HFF-Myc (cell line): ENCODE measurements around the gene TRMT6.

Source experiments
- DNase-seq: peaks from one replicate; pipeline ENCODE4 v3.0.0-alpha.2; 2011; ENCODE audit warnings: low read depth; ENCODE audit errors: extremely low read depth
- H3K4me3 ChIP-seq: replicated peaks from 2 replicates; pipeline ENCODE4 v1.5.1; 2011; ENCODE audit warnings: low read depth, mild to moderate bottlenecking, control low read depth, low read length
- TF ChIP-seq, protein P1 (sequence below): IDR thresholded peaks from 2 replicates; pipeline ENCODE4 v1.5.1; 2012; ENCODE audit warnings: mild to moderate bottlenecking, low read depth, low read length, control low read depth; ENCODE audit errors: missing control alignments

TRMT6 gene

DNA sequence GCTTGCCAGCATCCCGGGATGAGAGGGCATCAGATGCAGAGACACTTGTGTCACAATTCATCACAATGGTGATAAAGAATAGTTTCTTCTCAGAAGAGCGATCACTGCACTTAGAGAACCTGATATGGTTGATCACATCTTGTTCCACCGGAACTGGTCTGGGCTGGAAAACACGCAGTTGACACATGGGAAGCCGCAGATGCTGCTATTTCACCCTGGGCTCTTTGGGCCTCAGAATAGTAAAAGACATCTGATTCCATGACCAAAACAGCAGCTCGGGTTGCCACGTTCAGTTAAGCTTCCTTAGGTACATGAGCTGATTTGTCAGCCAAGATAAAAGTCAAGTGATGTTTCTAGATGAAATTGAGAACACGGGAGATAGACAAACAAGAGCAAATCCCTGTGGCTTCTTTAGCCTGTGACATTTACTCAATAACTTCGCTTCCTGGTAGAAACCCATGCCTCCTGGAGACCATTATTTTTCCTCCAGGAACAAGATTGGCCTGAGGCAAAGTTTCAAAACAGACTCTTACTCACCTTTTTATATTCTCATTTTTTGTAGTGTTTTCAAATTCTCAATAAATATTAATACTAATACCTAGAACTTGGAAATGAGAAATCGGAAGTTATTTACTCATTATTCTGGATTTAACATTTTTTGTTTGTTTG is 59.4 kb downstream of the TRMT6 start:
- TF ChIP-seq, protein P1, sequence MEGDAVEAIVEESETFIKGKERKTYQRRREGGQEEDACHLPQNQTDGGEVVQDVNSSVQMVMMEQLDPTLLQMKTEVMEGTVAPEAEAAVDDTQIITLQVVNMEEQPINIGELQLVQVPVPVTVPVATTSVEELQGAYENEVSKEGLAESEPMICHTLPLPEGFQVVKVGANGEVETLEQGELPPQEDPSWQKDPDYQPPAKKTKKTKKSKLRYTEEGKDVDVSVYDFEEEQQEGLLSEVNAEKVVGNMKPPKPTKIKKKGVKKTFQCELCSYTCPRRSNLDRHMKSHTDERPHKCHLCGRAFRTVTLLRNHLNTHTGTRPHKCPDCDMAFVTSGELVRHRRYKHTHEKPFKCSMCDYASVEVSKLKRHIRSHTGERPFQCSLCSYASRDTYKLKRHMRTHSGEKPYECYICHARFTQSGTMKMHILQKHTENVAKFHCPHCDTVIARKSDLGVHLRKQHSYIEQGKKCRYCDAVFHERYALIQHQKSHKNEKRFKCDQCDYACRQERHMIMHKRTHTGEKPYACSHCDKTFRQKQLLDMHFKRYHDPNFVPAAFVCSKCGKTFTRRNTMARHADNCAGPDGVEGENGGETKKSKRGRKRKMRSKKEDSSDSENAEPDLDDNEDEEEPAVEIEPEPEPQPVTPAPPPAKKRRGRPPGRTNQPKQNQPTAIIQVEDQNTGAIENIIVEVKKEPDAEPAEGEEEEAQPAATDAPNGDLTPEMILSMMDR = no peak
- H3K4me3 ChIP-seq = no peak overlapping the region
- no peak for DNase-seq

DNA sequence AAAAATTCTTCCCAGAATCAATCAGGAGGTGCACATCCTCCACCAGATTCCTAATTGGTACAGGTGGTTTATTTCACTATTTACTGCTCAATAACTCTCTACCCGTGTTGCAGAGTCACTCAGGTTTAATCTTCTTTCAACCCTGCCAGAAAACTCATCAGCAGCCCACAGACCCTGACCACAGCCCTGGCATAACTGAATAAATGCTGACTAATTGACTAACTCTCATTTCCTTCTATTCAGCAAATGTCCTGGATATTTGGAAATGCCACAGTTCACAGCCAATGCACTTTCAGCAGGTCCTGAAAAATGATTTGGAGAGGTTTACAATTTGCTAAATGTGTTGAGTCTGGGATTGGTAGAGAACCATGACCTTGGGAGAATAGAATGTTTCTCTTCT is 62.3 kb downstream of the TRMT6 start:
- TF ChIP-seq, protein P1 = no peak

DNA sequence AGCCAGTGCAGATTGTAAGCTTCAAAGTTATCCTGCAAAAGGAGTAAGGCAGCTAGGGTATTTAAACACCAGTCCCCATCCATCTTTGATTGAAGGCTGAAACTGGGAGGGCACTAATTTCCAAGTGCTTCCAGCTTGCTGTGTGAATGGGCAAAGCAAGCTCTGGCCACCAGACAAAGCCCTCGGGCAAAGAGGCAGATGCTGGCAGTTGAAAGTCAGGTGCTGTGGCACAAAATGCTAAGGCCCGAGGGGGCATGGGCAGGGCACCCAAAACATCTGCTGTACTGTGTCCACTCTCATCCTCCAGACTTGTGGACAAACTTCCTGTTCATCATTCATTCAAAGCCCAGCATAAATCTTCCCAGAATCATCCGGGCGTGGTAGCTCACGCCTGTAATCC is 62.9 kb downstream of the TRMT6 start:
- DNase-seq = no peak
- H3K4me3 ChIP-seq = no peak overlapping the region
- TF ChIP-seq, protein P1 = no peak

More for the DNA sequence above, 62.3 kb downstream of the TRMT6 start:
- DNase-seq = no peak
- no peak overlapping the region for H3K4me3 ChIP-seq
